ENCODE data around the gene TPP1. TPM values are rescaled to one million over a fixed set of nuclear protein-coding genes. Genes with fewer than 3 reads are reported as not detected.

Gene TPP1
- total RNA-seq, 4 donors from 2014 or later = 51.3 to 97.3 (median 69.1) TPM

- TF ChIP-seq CTCF (IDR thresholded peaks at IDR 0.05) (no peak), POLR2A (IDR thresholded peaks at IDR 0.05) (no peak)
- H3K27me3 ChIP-seq = no peaks in the 10 kb centered on the region
- H3K4me3 ChIP-seq (replicated peaks in 1 of 3) = no peak overlapping the region
- H3K9me3 ChIP-seq = no peaks in the 10 kb centered on the region
- DNase-seq = no peak
- H3K4me1 ChIP-seq = peaks cover 32 to 47% of the 10 kb centered on the region in 2 donors
- intact Hi-C loops (cut with DNase I) = no loop called here
- WGBS, 2 donors = 83 to 88% methylated on average over 8 of the region's 8 CpGs
- H3K27ac ChIP-seq = no peak overlapping the region
- peaks cover 32 to 35% of the 10 kb centered on the region in 2 donors for H3K36me3 ChIP-seq
These were observed 9.7 kb downstream of the TPP1 start for GRCh38 chr11:6609502-6610015.

GRCh38 chr11:6608726-6609501 lies 10.3 kb downstream of the TPP1 start:
- Histone ChIP-seq H3K9me3 (no peaks in the 10 kb centered on the region), H3K4me3 (replicated peaks in 1 of 3) (no peak overlapping the region), H3K27ac (no peak overlapping the region), H3K4me1 (peaks cover 33 to 47% of the 10 kb centered on the region in 2 donors), H3K36me3 (peaks cover 32 to 35% of the 10 kb centered on the region in 2 donors), H3K27me3 (no peaks in the 10 kb centered on the region)
- WGBS, 2 donors = 91% methylated on average over 14 of the region's 14 CpGs
- DNase-seq = no peak
- TF ChIP-seq CTCF (IDR thresholded peaks at IDR 0.05) = no peak
- no peak for TF ChIP-seq POLR2A (IDR thresholded peaks at IDR 0.05)
- intact Hi-C loops (cut with DNase I) = no loop called here

- Histone ChIP-seq H3K4me3 (replicated peaks in 1 of 3) (no peak overlapping the region), H3K27ac (peak overlapping the region in 1 of 3 donors; percentile 88), H3K9me3 (no peaks in the 10 kb centered on the region), H3K36me3 (peaks cover 32 to 35% of the 10 kb centered on the region in 2 donors), H3K27me3 (no peaks in the 10 kb centered on the region), H3K4me1 (peaks cover 30 to 43% of the 10 kb centered on the region in 2 donors)
- WGBS, 2 donors = 89 to 94% methylated on average over 9 of the region's 9 CpGs
- DNase-seq = no peak
- intact Hi-C loops (cut with DNase I) = no loop called here
- no peak for TF ChIP-seq POLR2A (IDR thresholded peaks at IDR 0.05)
These were observed 11.2 kb downstream of the TPP1 start for GRCh38 chr11:6608011-6608410.

GRCh38 chr11:6607190-6607795 lies 11.9 kb downstream of the TPP1 start:
- Histone ChIP-seq H3K36me3 (peaks cover 32 to 35% of the 10 kb centered on the region in 2 donors), H3K27me3 (no peaks in the 10 kb centered on the region), H3K4me3 (replicated peaks in 1 of 3) (no peak overlapping the region), H3K4me1 (peaks cover 30 to 45% of the 10 kb centered on the region in 2 donors), H3K9me3 (no peaks in the 10 kb centered on the region), H3K27ac (peak overlapping the region; percentile 88 to 95 (median 88))
- intact Hi-C loops (cut with DNase I) = no loop called here
- DNase-seq = no peak
- no peak for TF ChIP-seq CTCF (IDR thresholded peaks at IDR 0.05)
- TF ChIP-seq POLR2A (IDR thresholded peaks at IDR 0.05) = no peak

GRCh38 chr11:6606471-6607189 lies 12.6 kb downstream of the TPP1 start:
- H3K9me3 ChIP-seq = no peaks in the 10 kb centered on the region
- H3K27me3 ChIP-seq = no peaks in the 10 kb centered on the region
- peak overlapping the region; percentile 88 to 95 (median 88) for H3K27ac ChIP-seq
- peaks cover 32 to 35% of the 10 kb centered on the region in 2 donors for H3K36me3 ChIP-seq
- peaks cover 37 to 52% of the 10 kb centered on the region in 2 donors for H3K4me1 ChIP-seq
- 27 to 43% methylated on average over 11 of the region's 11 CpGs for WGBS, 2 donors
- TF ChIP-seq POLR2A (IDR thresholded peaks at IDR 0.05) (peak in 1 of 2 donors; percentile 73), CTCF (IDR thresholded peaks at IDR 0.05) (no peak)
- intact Hi-C loops (cut with DNase I) = no loop called here
- peak; percentile 89 to 91 for DNase-seq
- H3K4me3 ChIP-seq (replicated peaks in 1 of 3) = no peak overlapping the region

Measured in thyroid gland (tissue), 4 donors.